HL-60 (cell line): ENCODE results near the gene CALN1.
"Not testable (repeated sequence)": the region's sequence is repeated elsewhere in the genome, so short reads cannot be mapped to it uniquely, and the experiment has no call there.

Experiments
- DNase-seq, 2 experiments: peaks; one replicate each; pipeline ENCODE4 v3.0.0-alpha.2; 2010 to 2020; ENCODE audit warnings: low read depth in 1 of 2, low spot score in 1 of 2
- H3K27ac ChIP-seq: fragments of 250-450 bp; sonication (Bioruptor Pico); replicated peaks from 2 replicates; pipeline ENCODE4 v1.5.1; 2020; ENCODE audit warnings: mild to moderate bottlenecking, moderate library complexity
- H3K27me3 ChIP-seq: fragments of 250-450 bp; sonication (Bioruptor Pico); 2 replicates; pipeline ENCODE4 v1.5.1; 2021; ENCODE audit warnings: mild to moderate bottlenecking, moderate library complexity; ENCODE audit not compliant: insufficient read depth, poor library complexity, severe bottlenecking
- H3K4me3 ChIP-seq: replicated peaks from 2 replicates; pipeline ENCODE4 v1.5.1; 2011; ENCODE audit warnings: mild to moderate bottlenecking, control low read depth, low read length; ENCODE audit not compliant: insufficient read depth
- CTCF ChIP-seq: IDR thresholded peaks from one replicate; pipeline ENCODE4 v1.5.1; 2011; ENCODE audit warnings: low read length, control low read depth, inconsistent platforms; ENCODE audit not compliant: insufficient read depth
- GABPA ChIP-seq: IDR thresholded peaks from 2 replicates; pipeline ENCODE4 v1.6.1; 2012; ENCODE audit warnings: low read depth
- POLR2AphosphoS5 ChIP-seq: IDR thresholded peaks from 2 replicates; pipeline ENCODE4 v1.6.1; 2012; ENCODE audit warnings: low read depth
- REST ChIP-seq: IDR thresholded peaks from 2 replicates; pipeline ENCODE4 v1.6.1; 2012; ENCODE audit warnings: low read depth; ENCODE audit not compliant: insufficient replicate concordance
- SPI1 ChIP-seq: IDR thresholded peaks from 2 replicates; pipeline ENCODE4 v1.6.1; 2012; ENCODE audit warnings: low read depth, mild to moderate bottlenecking, borderline replicate concordance

The CALN1 gene

GRCh38 chr7:72072901-72073300, 339.2 kb downstream of the CALN1 start:
- Histone ChIP-seq H3K4me3 (no peak overlapping the region), H3K27me3 (no peaks in the 10 kb centered on the region), H3K27ac (no peak overlapping the region)
- TF ChIP-seq SPI1 (no peak), GABPA (no peak), CTCF (no peak), POLR2AphosphoS5 (no peak), REST (no peak)
- no peak for DNase-seq

- no peak for DNase-seq
- TF ChIP-seq CTCF: no peak
- TF ChIP-seq POLR2AphosphoS5: no peak
- TF ChIP-seq GABPA: no peak
- no peak for TF ChIP-seq REST
- TF ChIP-seq SPI1: no peak
- Histone ChIP-seq H3K27ac (no peak overlapping the region), H3K4me3 (no peak overlapping the region), H3K27me3 (no peaks in the 10 kb centered on the region)
Measured at GRCh38 chr7:72069263-72069662, 342.9 kb downstream of the CALN1 start.

- not testable (repeated sequence) for H3K27ac ChIP-seq, DNase-seq, H3K27me3 ChIP-seq, H3K4me3 ChIP-seq
Measured at GRCh38 chr7:72065764-72066163, 346.4 kb downstream of the CALN1 start.

- no peak for DNase-seq
- Histone ChIP-seq H3K27me3 (no peaks in the 10 kb centered on the region), H3K4me3 (no peak overlapping the region), H3K27ac (no peak overlapping the region)
- no peak for TF ChIP-seq CTCF
- TF ChIP-seq SPI1: no peak
- TF ChIP-seq REST: no peak
- no peak for TF ChIP-seq GABPA
Measured at GRCh38 chr7:72064916-72065315, 347.2 kb downstream of the CALN1 start.
